Activated CD8-positive, alpha-beta memory T cell treated with anti-CD3 and anti-CD28 coated beads for 24 hours (primary cell): ENCODE measurements around the gene ASCC3.
A peak's percentile ranks its signal among the peaks of the same experiment; 100 is the strongest.
"Not testable (repeated sequence)": the region's sequence is repeated elsewhere in the genome, so short reads cannot be mapped to it uniquely, and the experiment has no call there.

ENCODE experiments used
- DNase-seq: peaks from one replicate; pipeline ENCODE4 v3.0.0-alpha.2; 2020

The ASCC3 gene

DNA sequence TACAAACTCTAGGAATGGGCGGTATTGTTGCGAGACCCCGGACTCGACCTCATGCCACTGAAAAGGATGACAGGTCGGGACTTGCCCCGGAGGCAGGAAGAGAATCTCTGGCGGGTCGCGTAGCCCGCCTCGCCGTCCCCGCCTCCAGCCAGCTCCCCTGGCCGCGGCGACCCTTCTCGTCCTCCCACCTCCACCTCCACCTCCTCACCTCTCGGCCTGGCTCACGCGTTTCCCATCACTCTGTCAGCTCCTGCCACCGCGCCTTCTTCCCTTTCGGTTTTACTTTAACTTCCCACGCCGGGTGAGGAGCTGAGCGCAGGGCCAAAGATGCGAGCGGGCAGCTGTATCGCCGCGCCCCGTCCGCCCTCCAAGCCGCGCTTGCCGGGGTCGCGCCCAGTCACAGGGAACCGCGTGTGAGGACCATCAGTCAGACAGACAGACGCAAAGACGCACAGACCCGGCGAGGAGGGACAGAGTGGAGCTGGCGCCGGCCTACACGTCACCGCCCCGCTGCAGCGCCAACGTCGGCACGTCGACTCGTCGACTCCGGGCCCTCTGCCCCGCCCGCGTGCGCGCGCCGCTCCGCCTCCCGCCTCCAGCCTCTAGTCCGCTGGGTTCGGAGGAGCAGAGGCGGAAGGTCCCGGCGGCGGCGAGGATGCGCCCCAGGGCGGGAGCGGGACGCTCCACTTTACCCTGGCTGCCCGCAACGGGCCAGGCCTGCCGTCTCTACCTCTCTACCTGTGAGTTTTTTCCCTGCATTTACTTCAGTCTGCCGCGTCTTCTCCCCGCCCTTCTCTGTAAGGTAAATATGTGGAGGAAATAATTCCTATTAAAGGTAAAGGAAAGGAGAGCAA is at the start of gene ASCC3:
TSS of gene ASCC3 (minus strand) at position 477 of the 854 bp plus-strand sequence. CDS start 13,332 bp downstream, outside the sequence.
- peak; percentile 95 for DNase-seq

- no peak for DNase-seq
These were observed 44.6 kb upstream of the ASCC3 start for GRCh38 chr6:100925749-100926148.

- no peak for DNase-seq
These were observed 43.6 kb upstream of the ASCC3 start for GRCh38 chr6:100924534-100925227.

- no peak for DNase-seq
These were observed 42.5 kb upstream of the ASCC3 start for GRCh38 chr6:100923481-100924165.

DNA sequence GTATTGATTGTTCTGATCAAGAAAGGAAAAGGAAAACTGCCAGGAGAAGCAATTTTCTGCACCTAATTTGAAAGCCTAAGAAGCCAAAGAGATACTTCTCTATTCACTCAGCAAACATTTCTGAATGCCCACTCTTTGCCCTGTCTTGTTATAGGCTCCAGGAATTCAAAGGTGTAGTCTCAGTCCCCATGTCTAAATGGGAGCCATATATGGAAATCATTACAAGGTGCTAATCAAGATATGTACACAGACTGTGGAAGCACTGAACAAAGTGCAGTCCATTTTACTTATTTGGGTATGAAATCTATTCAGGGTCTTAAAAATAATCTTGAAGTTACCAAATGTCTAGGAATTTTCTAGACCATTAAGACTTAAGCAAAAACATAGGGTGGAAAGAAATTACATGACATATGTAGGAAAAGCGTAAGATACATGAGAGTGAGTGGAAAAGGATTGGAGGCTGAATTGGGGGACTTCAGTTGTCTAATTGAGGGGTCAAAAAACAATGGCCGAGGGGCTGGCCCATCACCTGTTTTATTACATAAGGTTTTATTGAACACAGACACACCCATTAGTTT is 39.0 kb upstream of the ASCC3 start:
- no peak for DNase-seq

GRCh38 chr6:100918152-100918551 is 37.0 kb upstream of the ASCC3 start:
- DNase-seq = no peak

DNA sequence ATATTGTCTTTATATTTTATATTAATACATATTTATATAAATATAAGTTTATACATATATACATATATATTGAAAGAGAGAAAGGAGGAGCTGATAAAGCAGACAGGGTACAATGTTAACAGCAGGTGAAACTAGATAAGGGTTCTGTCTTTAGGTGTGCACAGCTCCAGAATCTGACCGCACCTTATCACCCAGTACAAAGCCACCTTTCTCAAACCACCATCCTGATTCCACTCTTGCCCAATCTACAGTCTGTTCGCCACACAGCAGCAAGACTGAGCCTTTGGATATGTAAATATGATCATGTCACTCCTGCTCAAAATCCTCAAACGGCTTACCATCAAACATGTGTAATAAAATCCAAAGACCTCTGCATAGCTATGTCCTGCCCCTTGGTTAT is 34.7 kb upstream of the ASCC3 start:
- no peak for DNase-seq

DNA sequence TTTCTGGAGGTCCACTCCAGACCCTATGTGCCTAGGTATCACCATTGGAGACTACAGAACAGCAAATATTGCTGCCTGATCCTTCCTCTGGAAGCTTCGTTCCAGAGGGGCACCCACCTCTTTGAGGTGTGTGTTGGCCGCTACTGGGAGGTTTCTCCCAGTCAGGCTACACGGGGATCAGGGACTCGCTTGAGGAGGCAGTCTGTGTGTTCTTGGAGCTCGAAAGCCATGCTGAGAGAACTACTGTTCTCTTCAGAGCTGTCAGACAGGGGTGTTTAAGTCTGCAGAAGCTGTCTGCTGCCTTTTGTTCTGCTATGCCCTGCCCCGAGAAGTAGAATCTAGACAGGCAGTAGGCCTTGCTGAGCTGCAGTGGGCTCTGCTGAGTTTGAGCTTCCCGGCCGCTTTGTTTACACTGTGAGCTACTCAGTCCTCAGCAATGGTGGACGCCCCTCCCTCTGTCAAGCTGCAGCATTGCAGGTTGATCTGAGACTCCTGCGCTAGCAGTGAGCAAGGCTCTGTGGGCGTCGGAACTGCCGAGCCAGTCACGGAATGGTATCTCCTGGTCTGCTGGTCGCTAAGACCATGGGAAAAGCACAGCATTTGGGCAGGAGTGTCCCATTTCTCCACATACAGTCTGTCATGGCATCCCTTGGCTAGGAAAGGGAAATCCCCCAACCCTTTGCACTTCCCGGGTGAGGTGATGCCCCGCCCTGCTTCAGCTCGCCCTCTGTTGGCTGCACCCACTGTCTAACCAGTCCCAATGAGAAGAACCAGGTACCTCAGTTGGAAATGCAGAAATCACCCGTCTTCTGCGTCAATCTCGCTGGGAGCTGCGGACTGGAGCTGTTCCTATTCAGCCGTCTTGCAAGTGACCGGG is 32.5 kb upstream of the ASCC3 start:
- DNase-seq = no peak

- no peak for DNase-seq
These were observed 25.2 kb upstream of the ASCC3 start for GRCh38 chr6:100906325-100906724.

DNA sequence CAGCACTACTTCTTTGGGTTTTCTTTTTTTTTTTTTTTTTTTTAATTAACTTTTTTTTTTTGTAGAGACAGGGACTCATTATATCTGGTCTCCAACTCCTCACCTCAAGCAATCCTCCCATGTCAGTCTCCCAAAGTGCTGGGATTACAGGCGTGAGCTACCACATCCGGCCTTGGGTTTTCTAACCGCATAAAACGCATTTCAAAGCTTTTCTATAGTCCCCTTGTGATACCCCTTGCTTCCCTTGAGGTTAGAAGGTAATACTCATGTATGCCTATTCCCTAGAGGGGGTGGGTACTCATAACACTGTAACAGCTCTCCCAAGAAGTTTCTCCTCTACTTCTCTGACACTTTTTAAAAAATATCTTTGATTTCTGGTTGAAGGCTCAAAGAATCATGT is 23.9 kb upstream of the ASCC3 start:
- no peak for DNase-seq

DNA sequence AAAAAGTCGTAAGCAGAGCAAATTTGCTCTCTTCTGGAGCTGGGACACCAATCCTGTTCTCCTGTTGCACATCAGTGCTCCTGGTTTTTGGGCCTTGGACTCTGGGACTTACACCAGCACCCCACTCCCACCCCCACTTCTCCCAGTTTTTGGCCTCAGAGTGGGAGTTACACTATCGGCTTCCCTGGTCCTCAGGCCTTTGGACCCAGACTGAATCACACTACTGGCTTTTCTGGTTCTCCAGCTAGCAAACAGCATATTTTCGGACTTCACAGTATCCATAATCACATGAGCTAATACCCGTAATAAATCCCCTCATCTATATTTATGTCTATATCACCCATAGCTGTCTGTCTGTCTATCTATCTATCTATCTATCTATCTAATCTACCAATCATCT is 23.2 kb upstream of the ASCC3 start:
- no peak for DNase-seq

- DNase-seq = no peak
These were observed 20.5 kb upstream of the ASCC3 start for GRCh38 chr6:100901582-100901981.

DNA sequence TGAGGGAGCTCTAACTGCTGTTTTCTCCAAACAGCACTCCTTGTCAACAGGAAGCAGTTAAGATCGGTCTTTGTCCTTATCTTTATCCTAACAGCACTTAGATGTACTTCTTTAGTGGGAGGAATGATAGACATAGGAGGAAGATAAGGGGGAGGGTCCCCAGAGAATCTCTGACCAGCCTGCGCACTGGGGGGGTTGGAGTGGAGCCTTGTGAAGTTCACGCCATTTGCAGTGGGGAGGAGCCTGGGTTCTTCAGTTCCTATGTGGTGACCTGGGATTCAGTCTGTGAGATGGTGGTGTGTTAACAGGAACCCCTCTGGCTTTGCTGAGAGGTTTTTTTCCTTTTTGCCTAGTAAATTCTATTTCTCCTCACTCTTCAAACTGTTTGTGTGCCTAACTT is 18.1 kb upstream of the ASCC3 start:
- no peak for DNase-seq

DNA sequence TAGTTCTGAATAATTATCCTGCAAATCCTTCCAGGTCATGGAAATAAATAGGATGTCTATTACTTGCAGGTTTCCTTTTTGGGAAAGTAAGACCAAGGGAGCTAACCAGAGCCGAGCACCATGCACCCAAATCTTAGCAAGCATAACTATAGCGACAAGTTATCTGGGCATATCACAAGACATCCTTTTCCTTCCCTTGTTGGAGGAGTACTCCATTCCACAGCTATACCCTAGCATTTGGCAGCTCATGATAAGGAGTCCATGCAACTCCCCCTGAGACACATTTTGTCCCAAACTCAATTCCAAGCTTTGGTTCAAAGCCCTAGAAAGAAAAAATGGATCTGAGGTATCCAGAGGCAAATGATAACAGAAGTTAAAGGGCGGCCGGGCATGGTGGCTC is 16.5 kb upstream of the ASCC3 start:
- no peak for DNase-seq

DNA sequence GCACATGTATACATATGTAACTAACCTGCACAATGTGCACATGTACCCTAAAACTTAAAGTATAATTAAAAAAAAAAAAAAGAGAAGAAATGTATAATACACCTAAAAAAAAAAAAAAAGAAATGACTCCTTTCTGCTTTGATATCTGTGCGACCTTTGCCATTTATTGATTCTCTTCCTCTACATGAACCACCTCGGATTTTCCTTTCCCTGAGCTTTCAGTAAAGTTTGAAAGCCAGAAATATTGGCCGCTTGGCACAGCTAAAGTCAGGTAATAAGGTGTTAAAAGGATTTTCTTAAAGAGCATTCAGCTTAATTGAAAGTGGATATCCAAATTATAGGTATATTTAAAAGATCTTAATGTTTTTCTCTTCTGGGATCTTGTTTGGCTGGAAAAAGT is 12.6 kb upstream of the ASCC3 start:
- no peak for DNase-seq

DNA sequence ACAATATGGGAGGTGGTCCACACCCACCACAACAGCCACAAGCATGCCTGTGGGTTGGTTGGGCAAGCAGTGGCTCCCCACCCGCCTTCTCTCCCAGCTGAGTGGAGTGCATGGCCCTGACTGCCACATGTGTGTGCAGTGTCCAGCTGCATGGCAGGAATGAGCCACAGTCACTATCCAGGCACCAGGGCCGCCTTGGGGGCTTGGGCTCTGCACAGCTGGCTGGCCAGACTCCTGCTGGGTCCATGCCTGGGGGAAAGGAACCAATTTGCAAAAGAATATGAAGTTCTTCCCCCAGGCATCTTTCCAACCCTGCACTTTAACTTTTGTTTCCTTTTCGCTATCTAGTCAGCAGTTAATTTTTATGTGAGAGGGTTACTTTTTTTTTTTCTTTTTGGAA is 11.6 kb upstream of the ASCC3 start:
- DNase-seq = no peak

GRCh38 chr6:100892116-100892515 is 11.0 kb upstream of the ASCC3 start:
- DNase-seq = no peak

DNA sequence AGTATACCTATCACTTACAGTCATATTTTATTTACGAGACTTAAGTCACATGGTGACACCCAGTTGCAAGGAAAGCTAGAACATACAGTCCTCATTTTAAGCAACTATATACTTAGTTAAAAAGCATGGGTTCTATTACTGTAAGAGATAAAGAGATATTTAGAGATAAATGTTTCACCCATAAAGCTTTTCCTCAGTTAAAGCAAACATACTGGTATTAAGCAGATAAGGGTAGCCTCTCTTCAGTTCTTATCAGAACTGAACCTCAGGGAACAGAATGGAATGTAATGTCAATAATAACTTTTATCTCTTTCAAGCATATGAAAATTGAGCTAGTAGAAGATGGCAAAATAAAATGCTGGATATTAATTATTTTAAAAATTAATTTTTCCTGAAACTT is 9.9 kb upstream of the ASCC3 start:
- DNase-seq = no peak

DNA sequence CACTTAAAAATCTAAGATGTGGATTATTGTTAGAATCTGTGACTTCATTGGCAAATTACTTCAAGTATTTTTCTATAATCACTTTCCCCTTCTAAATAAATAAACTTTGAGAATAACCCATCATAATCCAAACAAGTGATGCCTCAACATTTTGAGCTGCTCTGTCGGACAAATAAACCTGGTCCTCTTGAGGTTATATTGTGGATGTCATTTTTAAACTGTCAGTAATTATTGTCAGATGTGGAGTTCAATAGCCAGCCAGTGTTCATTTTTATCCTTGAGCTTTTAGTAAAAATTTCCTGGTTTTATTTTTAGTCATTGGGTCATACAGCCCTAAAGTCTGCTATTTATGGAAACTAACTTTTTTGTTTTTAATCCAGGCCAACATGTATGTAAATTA is 9.5 kb upstream of the ASCC3 start:
- not testable (repeated sequence) for DNase-seq

DNA sequence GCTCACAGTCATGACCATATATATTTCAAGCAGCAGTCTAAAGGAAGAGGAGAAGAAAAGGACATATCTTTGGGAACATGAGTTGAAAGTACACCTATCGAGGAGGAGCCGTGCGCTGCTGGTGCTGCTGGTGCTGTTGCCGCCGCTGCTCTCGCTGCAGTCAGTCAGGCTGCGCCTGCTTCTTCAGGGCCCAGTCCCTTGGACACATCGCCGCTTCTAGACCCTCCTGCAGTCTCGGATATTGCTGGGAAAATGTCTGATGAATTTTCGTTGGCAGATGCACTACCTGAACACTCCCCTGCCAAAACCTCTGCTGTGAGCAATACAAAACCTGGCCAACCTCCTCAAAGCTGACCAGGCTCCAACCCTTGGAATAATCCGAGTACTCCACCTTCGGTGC is 8.2 kb upstream of the ASCC3 start:
- no peak for DNase-seq

DNA sequence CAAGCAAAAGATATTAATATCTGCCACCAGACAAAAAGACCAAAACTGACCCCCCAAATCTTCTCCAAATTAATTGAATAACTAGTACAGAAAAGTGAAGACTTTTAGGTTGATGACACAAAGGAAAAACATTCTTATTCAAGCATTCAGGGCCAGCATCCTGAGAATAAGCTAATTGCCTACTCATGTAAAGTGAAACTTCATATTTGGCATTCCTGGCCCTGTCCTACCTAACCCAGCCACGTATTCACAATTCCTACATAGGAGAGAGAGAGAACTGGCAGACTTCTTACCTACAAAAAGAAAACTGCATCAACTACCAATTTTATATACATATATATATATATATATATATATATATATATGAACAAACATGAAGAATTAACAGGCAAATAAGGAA is 4.9 kb upstream of the ASCC3 start:
- no peak for DNase-seq

GRCh38 chr6:100883347-100883746 is 2.2 kb upstream of the ASCC3 start:
- no peak for DNase-seq

- DNase-seq = no peak
These were observed 545 bp upstream of the ASCC3 start for GRCh38 chr6:100881707-100882040.
